Fibroblast of skin of right quadriceps (primary cell): ENCODE measurements around the gene PLEKHG4.
A peak's percentile ranks its signal among the peaks of the same experiment; 100 is the strongest.

ENCODE experiments used
- DNase-seq: peaks from one replicate; pipeline ENCODE4 v3.0.0-alpha.2; 2013

Gene PLEKHG4

DNA sequence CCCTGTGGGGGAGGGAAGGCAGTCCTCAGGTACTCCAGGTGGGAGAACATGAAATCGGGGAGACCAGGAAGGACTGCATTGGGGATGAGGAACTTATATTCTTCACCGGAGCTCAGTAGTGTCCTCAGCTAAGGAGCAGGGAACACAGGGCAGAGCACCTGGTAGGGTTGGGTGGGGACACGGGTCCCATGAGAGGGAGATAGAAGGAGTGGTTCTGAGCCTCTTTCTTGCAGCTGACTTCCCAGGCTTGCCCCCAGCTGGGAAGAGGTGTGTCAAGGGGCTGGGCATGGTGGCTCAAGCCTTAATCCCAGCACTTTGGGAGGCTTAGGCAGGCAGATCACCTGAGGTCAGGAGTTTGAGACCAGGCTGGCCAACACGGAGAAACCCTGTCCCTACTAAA, 34.1 kb upstream of the PLEKHG4 start:
- no peak for DNase-seq

DNA sequence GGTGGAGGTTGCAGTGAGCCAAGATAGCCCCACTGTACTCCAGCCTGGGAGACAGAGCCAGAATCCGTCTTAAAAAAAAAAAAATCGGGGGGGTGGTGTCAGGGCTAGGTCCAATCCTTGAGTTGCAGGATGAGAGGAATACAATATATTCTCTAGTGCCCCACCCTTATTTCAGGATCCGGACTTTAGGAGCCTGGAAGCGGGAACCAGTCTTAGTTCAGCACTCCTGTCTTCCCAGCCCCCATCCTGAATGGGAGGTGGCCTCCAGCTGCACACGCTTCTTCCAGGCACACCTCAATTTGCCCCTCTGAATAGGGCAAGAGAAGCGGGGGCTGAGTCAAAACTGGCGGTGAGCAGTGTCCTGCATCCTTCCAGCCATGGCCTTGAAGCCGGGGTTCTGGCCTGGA, 33.7 kb upstream of the PLEKHG4 start:
- no peak for DNase-seq

DNA sequence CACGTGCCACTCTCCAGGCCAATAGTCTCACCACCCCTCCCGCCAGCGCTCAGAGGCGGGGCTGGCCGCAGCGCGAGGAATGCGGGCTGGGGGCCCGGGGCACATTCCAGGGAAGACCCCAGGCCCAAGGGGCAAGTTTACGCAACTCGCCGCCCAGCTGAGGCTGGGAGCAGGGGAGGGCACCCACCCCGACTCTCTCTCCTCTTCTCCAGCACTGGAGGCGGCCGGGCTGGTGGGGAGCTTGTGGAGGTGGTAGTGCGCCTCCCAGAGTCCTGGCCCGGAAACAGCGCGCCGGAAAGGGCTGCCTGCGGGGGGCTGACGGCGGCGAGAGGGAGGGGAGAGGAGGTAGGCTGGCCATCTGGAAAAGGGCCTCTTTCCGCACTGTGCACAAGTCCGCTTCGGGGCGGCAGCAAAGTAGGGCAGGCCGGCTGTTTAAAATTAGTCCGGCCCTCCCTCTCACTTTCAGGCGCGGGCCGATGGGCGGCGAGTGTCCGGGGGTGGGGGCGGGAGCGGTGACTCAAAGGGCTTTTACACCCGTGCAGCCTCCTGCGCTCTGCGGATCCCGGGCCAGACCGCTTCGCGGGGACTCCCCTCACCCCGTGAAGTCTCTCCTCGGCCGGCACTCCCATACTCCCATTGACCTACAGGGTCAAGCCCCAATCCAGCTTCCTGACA, 33.1 kb upstream of the PLEKHG4 start:
- peak; percentile 85 for DNase-seq

DNA sequence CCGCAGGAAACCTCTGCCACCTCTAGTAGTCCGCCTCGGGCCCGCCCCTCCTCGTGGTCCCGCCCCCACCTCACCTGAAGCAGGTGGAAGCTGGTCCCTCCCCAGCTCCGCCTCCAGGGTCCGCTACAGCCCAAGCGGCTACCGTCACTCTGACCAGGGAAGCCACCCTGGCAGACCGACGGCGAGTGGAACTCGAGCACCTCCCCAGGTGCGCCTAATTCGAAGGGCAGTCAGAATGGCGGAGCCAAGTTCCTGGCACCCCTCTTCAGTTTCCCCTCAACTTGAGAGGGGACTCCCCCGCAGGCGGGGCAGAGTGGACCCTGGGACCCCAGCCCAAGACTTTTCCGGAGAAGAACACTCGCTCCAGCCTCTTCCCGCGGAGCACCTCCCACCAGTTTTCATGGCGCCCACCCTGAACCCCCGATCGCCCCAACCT, 32.6 kb upstream of the PLEKHG4 start:
- no peak for DNase-seq

DNA sequence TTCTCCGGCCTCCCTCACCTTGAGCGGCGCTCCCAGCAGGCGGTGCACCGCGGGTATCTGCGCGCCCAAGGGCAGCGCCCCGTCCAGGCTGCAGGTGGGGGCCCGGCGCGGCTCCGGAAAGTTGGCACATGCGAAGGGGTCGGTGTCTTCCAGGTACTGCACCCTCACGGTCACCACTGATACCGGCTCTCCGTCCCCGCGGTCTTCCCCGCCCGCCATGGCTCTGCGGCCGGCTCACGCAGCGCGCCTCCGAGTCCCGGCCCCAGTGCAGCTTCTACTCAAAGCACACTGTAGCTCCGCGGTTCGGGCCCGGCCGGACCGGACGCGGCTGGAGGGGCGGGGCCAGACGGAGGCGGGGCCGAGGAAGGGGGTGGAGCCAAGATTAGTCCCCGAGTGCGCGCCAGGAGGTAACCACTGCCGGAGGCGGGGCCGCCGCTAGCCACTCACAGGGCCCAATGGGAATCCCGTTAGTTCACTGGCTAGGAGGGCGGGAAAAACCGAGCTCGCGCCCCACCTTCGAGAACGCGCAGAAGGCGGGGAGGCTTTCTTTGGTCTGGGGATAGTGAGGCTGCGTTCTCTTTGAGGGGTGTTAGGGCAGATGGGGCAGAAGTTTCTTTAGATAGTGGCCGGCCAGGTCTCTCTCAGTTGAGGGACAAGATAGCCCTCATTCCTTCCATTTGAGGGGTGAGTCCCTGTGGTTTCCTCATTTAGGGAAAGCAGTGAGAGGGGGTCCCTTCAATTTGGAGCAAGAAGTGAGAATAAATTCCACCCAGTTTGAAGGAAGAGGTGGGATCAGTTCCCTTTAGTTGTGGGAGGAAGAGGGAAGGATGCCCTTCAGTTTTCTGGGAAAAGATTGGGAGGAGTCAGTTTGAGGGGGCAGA, 31.9 kb upstream of the PLEKHG4 start, which contains the start of gene FHOD1:
TSS of gene FHOD1 (minus strand) at position 290 of the 881 bp plus-strand sequence. CDS start at position 219, 71 bp downstream.
- peak; percentile 94 for DNase-seq

DNA sequence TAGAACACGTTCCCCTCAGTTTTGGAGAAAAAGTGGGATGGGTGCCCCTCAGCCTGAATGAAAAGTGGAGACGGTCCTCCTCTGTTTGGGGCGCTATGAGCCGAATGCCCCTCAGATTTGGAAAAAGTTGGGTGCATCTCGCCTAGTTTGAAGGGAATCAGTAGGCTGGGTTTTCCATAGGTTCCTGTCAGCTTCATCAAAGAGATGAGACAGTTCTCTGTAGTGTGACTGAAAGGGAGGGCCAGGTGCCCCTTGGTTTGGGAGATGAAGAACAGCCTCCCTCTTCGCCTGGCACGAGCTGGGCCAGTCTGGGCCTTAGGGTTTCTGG, 31.3 kb upstream of the PLEKHG4 start:
- no peak for DNase-seq

DNA sequence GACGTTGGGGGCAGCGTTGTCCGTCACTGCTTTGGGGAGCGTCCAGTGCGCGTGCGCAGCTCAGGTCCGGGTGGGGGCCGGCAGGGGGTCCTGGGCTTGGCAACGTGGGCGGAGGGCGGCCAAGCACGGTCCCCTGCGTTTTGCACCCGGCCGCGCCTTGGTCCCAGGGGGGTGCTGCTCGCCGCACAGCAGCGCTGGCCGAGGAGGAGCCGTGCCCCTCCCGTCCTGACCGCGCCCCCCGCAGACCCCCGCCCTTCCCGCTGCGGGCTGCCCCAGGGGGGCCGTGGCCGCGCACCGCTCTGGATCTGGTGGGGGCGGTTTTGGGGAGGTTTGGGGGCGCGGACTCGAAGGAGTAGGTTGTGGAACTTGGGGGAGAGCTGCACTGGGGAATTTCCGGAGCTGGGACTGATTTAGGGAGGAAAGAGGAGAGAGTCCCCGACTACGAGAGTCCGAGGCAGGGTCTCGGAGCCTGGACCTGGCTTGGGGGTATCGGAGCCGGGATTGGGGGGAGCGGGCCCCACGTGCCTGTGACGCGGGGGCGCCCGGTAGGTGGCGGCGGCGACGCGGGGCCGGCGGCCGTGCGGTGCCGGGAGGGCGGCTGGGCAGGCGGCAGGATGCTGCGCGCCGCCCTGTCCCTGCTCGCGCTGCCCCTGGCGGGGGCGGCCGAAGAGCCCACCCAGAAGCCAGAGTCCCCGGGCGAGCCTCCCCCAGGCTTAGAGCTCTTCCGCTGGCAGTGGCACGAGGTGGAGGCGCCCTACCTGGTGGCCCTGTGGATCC, 30.7 kb upstream of the PLEKHG4 start, which contains the start of gene SLC9A5:
TSS of gene SLC9A5 (plus strand) at position 579 of the 777 bp plus-strand sequence. CDS start at position 615, 36 bp downstream.
- no peak for DNase-seq

DNA sequence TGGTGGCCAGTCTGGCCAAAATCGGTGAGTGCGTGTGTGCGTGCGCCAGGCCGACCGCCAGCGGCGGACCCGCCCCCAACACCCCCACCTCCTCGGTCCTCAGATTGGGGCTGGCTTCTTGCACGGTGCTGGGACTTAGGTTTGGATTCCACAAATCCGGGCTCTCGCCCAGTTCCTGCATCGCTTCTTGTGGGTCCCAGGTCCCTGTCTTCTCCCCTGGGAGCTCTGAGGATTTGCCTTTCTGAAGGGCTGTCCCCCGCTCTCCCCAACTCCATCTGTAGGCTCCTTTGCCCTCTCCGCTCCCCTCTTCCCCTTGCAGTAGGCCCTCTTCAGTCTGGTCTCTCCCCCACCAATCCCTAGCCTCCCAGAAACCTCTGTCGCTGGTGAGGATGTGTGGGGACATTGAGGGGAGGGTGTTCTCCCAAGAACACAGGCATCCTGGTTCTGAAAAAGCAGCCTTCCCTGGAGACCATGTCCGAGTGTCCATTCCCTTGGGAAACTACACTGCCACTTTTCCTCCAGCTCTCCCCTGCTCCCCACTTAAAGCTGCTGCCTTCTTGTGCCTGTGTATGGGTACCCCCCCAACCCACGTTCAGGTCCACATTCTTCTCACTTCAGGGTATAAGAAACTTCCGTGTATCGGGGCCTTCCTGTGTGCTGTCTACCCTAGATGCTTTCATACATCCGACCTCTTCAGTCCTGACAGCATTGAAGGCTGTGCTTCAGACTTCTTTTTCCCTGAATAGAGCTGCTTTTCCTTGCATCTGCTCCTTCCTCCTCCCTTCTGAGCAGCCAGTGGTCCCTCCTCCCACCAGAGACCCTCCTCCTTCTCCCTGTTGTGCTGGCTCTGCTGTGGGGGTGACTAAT, 29.9 kb upstream of the PLEKHG4 start:
- peak; percentile 32 for DNase-seq

DNA sequence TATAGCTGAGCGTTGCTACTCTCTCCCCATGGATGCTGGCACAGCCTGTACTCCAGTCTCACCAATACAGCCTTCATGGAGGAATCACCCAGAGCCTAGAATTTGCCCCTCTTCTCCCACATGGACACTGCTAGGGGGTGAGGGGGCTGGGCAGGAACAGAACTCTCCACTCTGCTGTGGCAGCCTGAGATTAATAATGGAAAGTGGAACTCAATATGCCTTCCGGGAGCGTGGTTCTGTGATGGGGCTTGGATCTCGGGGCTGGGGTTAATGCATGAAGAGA, 29.3 kb upstream of the PLEKHG4 start:
- DNase-seq: no peak

DNA sequence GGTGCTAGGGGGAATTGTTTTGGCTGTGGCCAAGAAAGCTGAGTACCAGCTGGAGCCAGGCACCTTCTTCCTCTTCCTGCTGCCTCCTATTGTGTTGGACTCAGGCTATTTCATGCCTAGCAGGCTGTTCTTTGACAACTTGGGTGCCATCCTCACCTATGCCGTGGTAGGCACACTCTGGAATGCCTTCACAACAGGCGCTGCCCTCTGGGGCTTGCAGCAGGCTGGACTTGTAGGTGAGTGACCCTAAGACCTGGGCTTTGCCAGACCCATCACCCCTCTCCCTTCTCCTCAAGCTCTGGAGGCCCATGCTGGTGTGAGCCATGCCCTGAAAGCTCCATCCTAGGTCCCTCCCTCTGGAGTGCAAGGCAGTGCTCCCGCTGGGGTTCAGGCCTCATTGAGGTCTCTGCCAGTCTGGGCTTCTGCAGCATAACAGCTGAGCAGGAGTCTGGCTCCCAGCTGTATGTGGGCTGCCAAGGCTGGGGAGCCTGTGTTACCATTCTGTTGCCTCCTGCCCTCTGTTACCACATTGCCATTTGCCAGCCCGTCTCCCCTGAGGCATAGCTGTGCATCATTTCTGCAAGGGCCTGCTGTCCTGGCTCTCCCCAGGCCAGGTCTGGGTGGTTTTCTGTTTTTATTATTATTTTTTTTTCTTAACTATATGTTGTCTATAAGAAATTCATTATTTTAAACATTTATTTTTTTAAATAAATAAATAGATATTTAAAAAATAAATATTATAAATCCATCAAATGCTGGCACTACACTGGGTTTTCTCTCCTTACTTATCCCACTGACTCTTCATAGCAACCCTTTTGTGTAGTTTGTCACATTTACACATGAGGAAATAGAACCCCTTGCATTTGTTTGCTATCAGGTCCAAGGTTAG, 26.5 kb upstream of the PLEKHG4 start:
- DNase-seq: no peak

DNA sequence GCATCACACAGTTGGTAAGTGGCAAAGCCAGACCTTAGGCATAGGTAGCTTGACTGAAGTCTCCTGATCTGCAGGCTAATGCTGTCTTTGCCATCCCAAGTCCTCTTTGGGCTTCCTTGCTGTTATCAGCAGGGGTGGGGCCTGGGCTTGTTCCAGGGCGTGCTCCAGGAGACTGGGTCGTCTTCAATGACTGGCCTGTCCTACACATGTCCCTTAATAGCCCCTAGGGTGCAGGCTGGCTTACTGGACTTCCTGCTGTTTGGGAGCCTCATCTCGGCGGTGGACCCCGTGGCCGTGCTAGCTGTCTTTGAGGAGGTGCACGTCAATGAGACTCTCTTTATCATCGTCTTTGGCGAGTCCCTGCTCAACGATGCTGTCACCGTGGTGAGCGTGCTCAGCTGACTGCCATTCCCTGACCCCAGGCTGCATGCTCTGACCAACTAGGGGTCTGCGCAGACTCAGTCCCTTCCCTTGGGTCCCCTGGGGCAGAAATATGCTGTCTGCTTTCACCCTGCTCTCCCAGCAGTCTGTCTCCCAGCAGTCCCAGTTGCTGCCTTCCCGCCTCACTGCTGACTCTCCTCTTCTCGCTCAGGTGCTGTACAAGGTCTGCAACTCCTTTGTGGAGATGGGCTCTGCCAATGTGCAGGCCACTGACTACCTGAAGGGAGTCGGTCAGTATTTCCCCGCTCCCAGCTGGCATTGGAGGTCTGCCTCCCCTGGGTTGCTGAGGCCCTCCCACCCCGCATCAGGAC, 24.4 kb upstream of the PLEKHG4 start:
- no peak for DNase-seq

DNA sequence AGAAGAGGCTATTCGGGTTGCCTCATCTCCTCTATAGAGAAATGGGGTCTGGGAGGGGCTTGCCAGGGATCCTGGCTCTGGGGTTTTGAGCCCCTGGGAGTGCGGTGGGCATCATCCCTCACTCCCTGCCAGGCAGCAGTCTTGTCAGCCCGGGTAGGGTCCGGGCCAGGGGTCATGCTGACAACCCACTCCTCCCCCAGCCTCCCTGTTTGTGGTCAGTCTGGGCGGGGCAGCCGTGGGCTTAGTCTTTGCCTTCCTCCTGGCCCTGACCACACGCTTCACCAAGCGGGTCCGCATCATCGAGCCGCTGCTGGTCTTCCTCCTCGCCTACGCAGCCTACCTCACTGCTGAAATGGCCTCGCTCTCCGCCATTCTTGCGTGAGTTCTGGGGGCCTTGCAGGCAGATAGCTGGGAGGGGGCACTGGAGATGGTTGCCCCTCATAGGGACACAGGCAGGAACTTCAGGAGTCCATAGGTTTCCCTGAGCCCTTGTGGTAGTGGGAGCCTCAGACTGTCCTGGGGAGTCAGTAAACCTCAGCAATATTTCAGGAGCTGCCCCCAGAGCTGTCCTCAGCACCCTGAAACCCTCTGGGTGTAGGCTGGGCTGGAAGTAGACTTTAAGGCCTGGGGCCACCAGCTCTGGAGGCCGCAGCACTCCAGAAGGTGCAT, 23.6 kb upstream of the PLEKHG4 start:
- DNase-seq: no peak

DNA sequence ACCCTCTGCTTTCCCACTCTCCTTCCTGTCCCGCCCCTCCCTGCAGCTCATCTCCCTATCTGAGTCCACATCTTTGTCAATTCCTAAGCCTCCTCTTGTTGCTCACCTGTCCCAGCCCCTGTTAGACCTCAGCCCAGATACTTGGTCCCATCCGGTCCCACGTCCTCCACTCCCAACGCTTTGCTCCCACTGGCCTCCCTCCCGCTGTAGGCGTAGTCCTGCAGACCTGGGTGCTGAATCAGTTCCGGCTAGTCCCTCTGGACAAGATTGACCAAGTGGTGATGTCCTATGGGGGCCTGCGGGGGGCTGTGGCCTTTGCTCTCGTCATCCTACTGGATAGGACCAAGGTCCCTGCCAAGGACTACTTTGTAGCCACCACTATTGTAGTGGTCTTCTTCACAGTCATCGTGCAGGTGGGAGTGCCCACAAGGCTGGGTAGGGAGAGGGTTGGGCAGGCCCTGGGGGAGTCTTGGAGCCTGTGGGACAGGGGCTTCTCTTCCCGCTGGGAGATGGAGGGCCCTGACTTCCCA, 22.6 kb upstream of the PLEKHG4 start:
- DNase-seq: no peak

DNA sequence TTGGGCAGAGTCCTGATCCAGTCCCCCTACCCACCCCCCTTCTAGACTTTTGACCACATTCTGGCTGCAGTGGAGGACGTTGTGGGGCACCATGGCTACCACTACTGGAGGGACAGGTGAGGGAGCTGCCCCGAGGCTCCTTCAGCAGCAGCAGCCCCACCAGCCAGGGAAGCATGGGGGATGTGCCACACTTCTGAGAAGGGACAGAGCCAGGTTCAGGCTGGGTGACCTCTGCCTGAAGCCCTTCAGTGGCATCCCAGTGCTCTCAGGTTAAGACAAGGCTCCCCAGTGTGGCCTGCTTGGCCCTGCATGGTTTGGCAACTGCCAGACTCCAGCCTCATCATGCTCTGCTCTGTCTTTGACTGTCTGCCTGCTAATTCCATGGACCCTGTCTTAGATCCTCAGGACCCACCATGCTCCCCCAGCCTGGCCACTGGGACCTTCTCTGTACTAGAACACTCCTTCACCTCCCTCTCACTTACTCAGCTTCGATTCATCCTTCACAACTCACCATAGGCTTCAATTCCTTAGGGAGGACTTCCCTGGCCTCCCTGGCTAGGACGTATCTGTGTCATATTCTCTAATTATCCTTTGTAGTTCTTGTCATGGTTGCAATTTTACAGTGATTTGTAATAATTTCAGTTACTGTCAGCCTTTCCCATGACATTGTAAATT, 21.7 kb upstream of the PLEKHG4 start:
- no peak for DNase-seq

DNA sequence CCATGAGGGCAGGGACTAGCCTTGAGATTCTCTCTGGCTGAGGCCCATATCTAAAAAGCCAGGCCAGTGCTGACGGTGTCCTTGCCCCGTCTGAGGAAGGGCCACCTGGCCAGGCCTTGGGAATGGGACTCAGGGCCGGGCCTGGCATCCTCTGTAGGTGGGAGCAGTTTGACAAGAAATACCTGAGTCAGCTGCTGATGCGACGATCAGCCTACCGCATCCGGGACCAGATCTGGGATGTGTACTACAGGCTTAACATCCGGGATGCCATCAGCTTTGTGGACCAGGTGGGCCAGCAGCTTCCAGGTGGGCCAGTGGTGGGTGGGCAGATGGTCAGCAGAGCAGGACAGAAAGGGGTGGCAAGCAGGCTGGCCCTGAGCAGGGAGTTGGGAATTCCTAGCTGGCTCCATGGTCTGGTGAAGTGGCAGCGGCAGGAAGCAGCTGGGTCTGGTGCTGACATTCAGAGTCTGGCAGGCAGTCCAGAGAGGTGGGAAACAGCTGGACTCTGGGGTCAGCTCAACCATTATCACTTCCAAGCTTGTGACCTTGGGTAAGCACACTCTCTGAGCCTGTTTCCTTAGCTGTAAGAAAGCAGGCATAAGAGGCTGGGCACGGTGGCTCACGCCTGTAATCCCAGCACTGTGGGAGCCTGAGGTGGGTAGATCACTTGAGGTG, 21.0 kb upstream of the PLEKHG4 start:
- no peak for DNase-seq

DNA sequence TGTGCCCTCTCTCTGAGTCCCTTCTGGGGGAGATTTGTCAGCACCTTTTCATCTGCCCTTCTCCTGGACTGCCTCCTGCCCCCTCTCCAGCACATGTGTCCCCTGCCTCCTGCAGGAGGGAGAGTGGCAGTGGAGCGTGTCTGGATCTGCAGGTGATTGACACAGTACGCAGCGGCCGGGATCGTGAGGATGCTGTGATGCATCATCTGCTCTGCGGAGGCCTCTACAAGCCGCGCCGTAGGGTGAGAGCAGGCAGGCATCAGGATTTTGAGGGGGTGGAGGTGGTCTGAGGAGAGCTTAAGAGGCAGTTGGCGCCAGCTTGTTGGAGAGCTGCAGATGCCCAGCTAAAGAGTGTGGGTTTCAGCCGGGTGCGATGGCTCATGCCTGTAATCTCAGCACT, 19.6 kb upstream of the PLEKHG4 start:
- no peak for DNase-seq

DNA sequence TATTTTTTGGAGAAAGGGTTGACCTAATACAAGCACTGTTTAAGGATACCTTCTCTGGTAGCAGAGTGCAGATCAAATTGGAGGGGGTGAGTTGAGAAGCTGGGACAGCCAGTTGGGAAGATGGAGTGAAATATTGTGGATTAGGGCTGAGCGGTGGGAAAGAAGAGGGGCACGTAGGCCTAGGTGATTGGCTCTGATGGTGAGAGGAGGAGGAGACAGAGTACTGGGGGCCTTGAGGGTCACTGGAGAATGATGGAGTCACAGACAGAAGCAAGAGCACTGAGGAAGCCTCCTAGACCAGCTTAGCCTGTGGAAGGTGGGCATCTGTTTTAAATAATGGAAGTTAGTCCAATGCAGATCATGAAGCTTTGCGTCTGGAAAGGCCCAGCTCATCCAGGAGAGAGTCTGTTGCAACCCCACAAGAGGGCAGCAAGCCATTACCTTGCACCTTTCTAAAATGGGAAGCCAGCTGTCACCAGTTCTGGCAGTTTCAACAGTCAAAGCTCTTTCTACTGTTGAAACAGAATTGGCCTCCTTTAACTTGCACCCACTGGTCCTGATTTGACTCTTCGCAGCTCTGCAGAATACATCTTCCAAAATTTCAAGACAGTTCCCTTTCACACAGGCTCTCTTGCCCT, 18.8 kb upstream of the PLEKHG4 start:
- peak; percentile 68 for DNase-seq

DNA sequence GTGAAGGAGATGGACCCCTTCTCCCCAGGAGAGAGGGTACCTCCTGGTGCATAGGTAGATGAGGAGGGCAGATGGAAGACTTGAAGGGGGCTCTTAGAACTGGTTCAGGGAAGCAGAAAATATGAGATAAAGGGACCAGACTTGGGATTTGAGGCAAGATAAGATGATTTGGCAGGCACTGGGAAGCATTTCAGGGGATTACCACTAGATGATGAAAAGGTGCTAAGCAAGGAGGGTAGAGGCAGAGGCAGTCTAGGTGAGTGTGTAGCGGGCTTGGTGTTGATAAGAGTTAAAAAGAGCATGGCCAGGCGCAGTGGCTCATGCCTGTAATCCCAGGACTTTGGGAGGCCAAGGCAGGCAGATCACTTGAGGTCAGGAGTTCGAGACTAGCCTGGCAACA, 16.1 kb upstream of the PLEKHG4 start:
- DNase-seq: no peak
